NCI-H1092 treated with DMSO at 0.1 percent for 48 hours (cell line): ENCODE measurements around the gene TC2N.
"Not testable (repeated sequence)": the region's sequence is repeated elsewhere in the genome, so short reads cannot be mapped to it uniquely, and the experiment has no call there.

ENCODE experiments used
- DNase-seq: peaks from one replicate; lab custom pipeline; 2025; lab: John Stamatoyannopoulos, UW

Gene TC2N

GRCh38 chr14:91870001-91870400 lies 2.7 kb upstream of the TC2N start:
- DNase-seq: no peak

- DNase-seq: no peak
These were observed 2.2 kb upstream of the TC2N start for GRCh38 chr14:91869556-91869955.

GRCh38 chr14:91866511-91867295 lies 633 bp downstream of the TC2N start:
- no peak for DNase-seq

- no peak for DNase-seq
These were observed 1.3 kb downstream of the TC2N start for GRCh38 chr14:91866061-91866460.

GRCh38 chr14:91862417-91862816 lies 4.9 kb downstream of the TC2N start:
- no peak for DNase-seq

GRCh38 chr14:91861091-91861490 lies 6.2 kb downstream of the TC2N start:
- no peak for DNase-seq

- DNase-seq: no peak
These were observed 7.1 kb downstream of the TC2N start for GRCh38 chr14:91860238-91860637.

- no peak for DNase-seq
These were observed 8.6 kb downstream of the TC2N start for GRCh38 chr14:91858536-91859275.

GRCh38 chr14:91857614-91858013 lies 9.7 kb downstream of the TC2N start:
- DNase-seq: no peak

- DNase-seq: no peak
These were observed 12.9 kb downstream of the TC2N start for GRCh38 chr14:91854327-91854934.

GRCh38 chr14:91851563-91851962 lies 15.8 kb downstream of the TC2N start:
- DNase-seq: no peak

GRCh38 chr14:91848504-91849001 lies 18.8 kb downstream of the TC2N start:
- no peak for DNase-seq

- no peak for DNase-seq
These were observed 19.6 kb downstream of the TC2N start for GRCh38 chr14:91847693-91848092.

GRCh38 chr14:91845652-91846051 lies 21.7 kb downstream of the TC2N start:
- no peak for DNase-seq

- not testable (repeated sequence) for DNase-seq
These were observed 22.3 kb downstream of the TC2N start for GRCh38 chr14:91845056-91845455.

- no peak for DNase-seq
These were observed 23.3 kb downstream of the TC2N start for GRCh38 chr14:91844029-91844428.

GRCh38 chr14:91843437-91843836 lies 23.9 kb downstream of the TC2N start:
- DNase-seq: no peak

GRCh38 chr14:91841065-91841464 lies 26.3 kb downstream of the TC2N start:
- no peak for DNase-seq

- no peak for DNase-seq
These were observed 27.6 kb downstream of the TC2N start for GRCh38 chr14:91839749-91840148.

- DNase-seq: no peak
These were observed 30.3 kb downstream of the TC2N start for GRCh38 chr14:91837076-91837475.

- DNase-seq: peak; percentile 14
These were observed 31.2 kb downstream of the TC2N start for GRCh38 chr14:91835920-91836843.
